ENCODE data around the gene ATXN2.
"Not testable (repeated sequence)": the region's sequence is repeated elsewhere in the genome, so short reads cannot be mapped to it uniquely, and the experiment has no call there.

The ATXN2 gene

GRCh38 chr12:111494676-111495075 lies 104.4 kb downstream of the ATXN2 start:
- DNase-seq: no peak

- DNase-seq: not testable (repeated sequence)
These were observed 106.1 kb downstream of the ATXN2 start for GRCh38 chr12:111492979-111493378.

DNA sequence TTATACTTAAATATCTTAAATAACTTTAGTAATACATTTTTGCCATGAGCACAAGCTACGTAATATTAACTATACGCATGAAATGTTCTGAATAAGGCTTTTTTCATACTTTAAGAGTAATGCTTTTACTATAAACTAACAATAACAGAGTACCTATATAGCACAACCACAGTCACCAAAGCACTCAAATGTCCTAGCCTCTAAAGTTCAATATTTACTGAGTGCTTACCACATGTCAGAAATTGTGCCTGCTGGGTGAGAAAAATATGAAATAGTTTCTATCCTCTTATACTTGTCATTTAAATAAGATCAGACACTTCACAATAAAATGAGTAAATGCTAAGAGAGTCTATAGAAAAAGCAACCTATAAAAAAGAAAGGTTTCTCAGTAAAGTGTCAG lies 110.3 kb downstream of the ATXN2 start:
- no peak for DNase-seq

- no peak for DNase-seq
These were observed 110.8 kb downstream of the ATXN2 start for GRCh38 chr12:111488271-111488670.

DNA sequence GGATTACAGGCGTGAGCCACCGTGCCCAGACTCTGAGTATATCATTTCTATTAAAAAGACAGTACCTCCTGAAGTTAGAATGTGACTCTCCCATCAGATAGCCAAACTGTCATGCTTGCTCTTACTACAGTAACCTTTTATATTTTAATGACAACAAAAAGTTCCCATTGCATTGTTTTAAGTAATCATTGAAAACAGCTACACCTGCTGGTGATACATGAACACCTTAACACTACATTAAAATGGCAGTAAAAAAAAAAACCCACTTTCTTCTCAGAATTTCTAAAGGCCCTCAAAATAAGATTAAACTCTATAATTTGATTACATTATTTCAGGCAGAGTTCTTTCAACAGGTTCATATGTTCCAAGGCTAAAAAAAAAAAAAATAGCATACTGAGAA lies 116.7 kb downstream of the ATXN2 start:
- DNase-seq: no peak

- DNase-seq: no peak
These were observed 127.9 kb downstream of the ATXN2 start for GRCh38 chr12:111471236-111471635.

DNA sequence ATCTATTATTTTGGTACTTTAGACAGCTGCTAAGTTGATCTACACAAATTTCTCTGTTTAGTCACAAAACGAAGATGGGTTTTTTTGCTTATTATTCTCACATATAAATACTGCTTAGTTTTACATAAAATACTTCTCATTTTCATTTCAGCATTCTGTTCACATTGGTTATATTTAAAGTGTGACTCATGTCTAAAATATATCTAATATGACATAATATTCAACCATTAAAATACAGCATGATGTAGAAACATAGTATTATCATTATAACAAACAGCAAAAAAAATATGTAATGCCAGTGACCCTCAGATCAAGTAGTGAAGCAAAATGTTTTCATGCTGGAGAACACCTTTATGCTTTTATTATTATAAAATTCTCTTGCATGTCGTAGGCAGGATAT lies 129.7 kb downstream of the ATXN2 start:
- DNase-seq: no peak

- DNase-seq: no peak
These were observed 131.3 kb downstream of the ATXN2 start for GRCh38 chr12:111467857-111468241.

DNA sequence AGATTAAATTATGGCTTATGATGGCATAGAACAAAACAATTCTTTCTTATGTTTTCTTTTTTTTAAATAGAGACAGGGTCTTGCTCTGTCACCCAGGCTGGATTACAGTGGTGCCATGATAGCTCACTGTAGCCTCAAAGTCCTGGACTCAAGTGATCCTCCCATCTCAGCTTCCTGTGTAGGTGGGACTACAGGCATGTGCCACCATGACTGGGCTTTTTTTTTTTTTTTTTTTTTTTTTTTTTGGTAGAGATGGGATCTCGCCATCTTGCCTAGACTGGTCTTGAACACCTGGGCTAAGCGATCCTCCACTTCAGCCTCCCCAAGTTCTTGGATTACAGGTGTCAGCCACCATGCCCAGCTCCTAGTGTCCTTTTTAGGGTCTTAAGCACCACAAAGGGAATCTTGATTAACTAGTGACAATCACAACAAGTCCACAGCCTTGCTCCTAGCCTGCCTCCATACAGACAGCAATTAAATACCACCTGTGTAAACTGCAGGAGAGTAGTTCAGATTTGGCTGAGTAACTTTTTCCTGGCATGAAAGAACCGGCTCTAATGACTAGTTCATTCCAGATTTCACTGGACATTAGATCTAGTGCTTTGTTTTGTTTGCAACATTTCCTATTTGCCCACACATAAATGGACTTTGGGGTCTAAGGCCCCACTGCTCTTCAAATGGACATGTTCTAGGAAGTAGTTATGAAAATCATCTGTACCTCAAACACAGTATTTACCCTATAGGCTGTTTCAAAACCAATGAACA lies 131.8 kb downstream of the ATXN2 start:
- no peak for DNase-seq

DNA sequence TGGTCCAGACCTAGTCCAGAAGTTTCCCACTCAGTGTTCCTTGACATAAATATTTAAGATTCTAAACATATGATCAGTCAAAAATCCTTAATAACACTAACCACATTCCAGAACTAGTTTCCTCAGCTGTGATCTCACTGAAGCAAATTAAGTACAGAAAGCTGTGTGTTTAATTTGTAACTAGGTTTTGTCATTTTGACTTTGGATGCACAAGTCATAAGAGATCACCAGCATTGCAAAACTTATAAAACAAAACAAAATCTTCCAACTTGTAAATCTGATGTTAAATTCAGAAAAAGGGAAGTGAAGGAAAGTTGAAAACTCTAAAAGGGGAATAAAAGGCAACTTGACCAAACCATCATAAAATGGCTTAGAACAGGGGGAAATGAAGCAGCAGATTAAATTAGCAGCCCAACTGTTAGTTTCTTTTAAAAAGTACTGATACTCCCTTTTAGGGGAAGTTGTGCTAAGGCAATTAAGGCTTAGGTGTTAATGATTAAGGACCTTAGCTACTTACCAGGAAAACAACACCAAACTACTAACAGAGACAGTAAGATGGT lies 136.8 kb downstream of the ATXN2 start:
- no peak for DNase-seq

GRCh38 chr12:111460111-111460510 lies 139.0 kb downstream of the ATXN2 start:
- not testable (repeated sequence) for DNase-seq

GRCh38 chr12:111458546-111459172 lies 140.5 kb downstream of the ATXN2 start:
- DNase-seq: no peak

DNA sequence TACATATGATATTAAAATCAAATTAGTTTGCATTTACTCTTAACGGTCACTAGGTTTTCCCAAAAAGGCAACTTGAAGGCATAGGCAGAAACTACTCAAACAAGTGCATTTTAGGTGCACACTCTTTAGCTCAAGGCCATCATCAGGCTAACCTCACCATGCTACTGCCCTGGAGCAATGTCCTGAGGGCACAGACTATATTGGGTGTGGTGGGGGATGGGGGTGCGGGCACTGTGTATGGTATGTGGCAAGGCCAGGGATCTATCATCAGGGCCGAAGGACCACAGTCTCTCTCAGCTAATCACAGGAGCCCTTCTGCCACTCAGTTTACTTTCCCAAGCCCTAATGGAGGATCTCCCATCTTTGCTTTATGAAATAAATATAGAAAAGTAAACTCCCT lies 141.5 kb downstream of the ATXN2 start:
- no peak for DNase-seq

- no peak for DNase-seq
These were observed 142.0 kb downstream of the ATXN2 start for GRCh38 chr12:111457071-111457470.

DNA sequence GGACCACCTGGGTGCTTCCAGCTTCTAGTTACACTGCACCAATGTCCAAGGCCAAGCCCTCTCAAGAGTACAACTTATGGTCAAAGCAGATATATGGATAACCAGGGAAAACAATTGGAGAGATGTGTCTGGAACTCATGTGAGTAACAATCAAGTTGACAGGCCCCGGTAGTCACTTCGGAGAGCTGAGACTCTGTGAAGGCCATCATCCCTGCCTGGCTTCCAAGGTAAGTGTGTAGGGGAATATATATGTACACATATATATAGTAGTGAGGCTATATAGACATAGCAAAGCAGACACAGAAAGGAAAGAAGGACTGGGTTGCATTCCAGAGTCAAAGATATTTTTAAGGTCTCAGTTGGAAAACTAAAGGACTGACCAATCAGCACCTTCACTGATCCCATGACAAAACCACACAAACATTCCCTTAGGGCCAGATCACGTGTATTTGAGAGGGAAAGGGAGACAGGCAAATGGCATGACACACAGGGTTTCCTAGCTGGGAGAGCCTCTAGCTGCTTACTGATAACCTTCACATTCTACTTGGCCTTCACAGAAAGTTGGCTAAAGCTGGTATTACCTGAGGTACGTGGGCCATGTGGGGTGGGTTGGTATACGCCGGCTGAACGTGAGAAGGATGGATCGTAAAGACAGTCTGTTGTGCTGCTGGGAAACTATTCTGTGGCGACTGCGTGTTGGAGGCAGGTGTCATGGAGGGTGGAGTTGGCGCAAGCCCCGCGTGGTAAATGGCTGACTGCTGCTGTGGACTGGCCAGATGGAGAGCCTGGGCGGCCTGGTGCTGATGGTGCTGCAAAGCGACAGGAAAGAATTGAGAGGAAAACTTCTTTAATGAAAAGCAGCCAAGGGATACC lies 143.4 kb downstream of the ATXN2 start:
- no peak for DNase-seq

GRCh38 chr12:111454716-111455447 lies 144.2 kb downstream of the ATXN2 start:
- DNase-seq: no peak

GRCh38 chr12:111454311-111454710 lies 144.8 kb downstream of the ATXN2 start:
- DNase-seq: no peak

DNA sequence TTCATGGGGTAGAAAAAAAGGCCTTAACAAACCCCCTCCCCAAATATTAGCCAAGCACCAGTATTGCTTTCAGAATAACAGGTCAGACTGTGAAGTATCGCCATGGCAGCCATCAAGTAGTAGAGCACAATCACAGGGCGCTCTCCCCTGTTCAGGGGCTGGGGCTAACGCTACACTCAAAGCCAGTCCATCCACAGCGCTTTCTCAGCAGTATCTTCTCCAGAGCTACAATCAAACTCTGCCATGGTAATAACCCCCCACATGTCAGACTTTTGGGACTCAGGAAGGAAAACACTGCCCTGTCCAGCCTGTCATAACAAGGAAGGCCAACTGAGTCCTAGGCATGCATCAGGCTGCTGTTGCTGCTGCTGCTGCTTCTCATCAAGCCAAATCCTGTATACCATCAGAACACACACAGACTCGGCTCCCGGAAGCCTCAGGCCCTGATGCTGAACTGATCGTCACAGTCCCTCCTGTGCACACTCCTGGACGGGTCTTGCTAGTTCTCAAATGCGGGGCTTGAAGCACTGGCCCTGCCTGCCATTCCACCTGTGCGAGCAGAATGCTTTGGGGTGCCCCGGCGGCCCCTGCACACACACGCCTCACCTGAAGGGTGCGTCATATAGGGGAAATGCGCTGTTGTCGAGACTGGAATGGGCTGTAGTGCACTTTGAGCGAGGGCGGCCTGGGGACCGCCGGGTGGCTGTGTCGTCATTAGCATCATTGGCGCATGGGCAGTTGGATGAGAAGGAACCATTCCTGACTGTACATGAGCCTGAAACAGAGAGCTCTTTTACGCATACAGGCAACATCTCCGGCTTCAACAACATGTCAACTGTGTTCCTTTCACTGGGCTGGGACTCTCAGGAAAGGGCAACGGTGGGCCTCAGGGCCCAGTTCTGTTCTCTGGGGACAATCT lies 145.8 kb downstream of the ATXN2 start:
- no peak for DNase-seq

GRCh38 chr12:111451649-111452129 lies 147.4 kb downstream of the ATXN2 start:
- peak; percentile 24 for DNase-seq

DNA sequence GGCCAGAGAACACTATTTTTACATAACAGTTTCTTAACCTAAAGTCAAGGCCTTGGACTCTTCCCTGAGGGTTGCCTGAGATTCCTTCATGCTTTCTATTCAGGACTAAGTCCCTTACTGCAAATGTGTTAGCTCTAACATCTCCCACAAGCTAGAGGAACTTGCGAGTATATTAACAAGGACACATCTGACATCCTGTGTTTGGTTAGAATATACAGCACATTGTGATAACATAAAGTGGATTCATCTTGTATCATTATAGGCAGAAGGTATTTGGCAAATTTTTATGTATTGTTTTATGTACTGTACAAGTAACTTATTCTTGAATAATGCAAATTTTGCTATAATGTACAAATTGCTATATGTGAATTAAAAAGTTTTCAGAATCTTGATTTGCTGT lies 147.9 kb downstream of the ATXN2 start:
- DNase-seq: no peak

DNA sequence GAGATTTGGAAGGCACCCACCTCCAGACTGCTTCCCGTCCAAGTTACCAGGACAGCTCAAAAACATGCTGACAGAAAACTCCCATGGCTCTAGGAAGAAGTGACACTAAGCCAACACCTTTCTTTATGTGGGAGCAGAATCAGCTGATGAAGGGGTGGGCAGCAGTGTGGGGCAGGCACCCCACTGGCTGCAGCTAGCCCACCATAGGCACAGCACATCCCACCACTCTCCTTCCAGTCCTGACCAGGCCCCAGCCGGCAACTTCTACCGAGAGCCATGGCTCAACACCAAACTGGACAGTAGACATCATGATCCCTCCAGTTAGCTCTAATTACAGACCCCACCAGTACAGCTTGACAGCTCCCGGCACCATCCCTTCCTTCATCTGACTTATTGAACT lies 148.4 kb downstream of the ATXN2 start:
- DNase-seq: no peak
